Keratinocyte (primary cell): ENCODE results near the gene EDNRA. TPM values are rescaled to one million over a fixed set of nuclear protein-coding genes. Genes with fewer than 3 reads are reported as not detected.

Experiments used
- DNase-seq: peaks from one replicate; pipeline ENCODE4 v3.0.0-alpha.2; 2011; ENCODE audit warnings: low read depth, missing footprints, low spot score
- FAIRE-seq: peaks from 2 replicates; lab custom pipeline; 2011; peaks lifted over from hg19 to GRCh38; lab: Jason Lieb, UNC
- H2AFZ ChIP-seq: 2 replicates; pipeline ENCODE4 v1.6.0; 2012; ENCODE audit warnings: low read length, control low read depth, inconsistent platforms; ENCODE audit not compliant: control insufficient read depth
- H3K27ac ChIP-seq: 2 replicates; pipeline ENCODE4 v1.5.1; 2011; ENCODE audit warnings: low read length; ENCODE audit not compliant: control insufficient read depth, insufficient read depth
- H3K27me3 ChIP-seq: 3 replicates; pipeline ENCODE4 v1.6.0; 2011; ENCODE audit warnings: low read length; ENCODE audit not compliant: control insufficient read depth, insufficient read depth; ENCODE audit errors: extremely low read depth
- H3K36me3 ChIP-seq, 2 experiments: 2 replicates in 1 of 2; 3 replicates in 1 of 2; pipeline ENCODE4 v1.5.1; 2011; ENCODE audit warnings: low read length in 2 of 2, mild to moderate bottlenecking in 1 of 2; ENCODE audit not compliant: control insufficient read depth in 2 of 2, insufficient read depth in 2 of 2; ENCODE audit errors: extremely low read depth in 1 of 2
- H3K4me1 ChIP-seq: 3 replicates; pipeline ENCODE4 v1.5.1; 2011; ENCODE audit warnings: low read length; ENCODE audit not compliant: control insufficient read depth, insufficient read depth; ENCODE audit errors: extremely low read depth
- H3K4me2 ChIP-seq: 3 replicates; pipeline ENCODE4 v1.6.0; 2011; ENCODE audit warnings: low read depth, low read length; ENCODE audit not compliant: control insufficient read depth, insufficient read depth; ENCODE audit errors: extremely low read depth
- H3K4me3 ChIP-seq, 3 experiments: fragments of 200-600 bp in 1 of 3; sonication (generic) in 1 of 3; 2 replicates in 2 of 3; 3 replicates in 1 of 3; pipeline ENCODE4 v1.5.1; 2011 to 2016; ENCODE audit warnings: low read length in 3 of 3, mild to moderate bottlenecking in 3 of 3, control low read depth in 2 of 3, inconsistent platforms in 1 of 3, low read depth in 1 of 3, mixed read lengths in 1 of 3, mixed run types in 1 of 3, moderate library complexity in 1 of 3; ENCODE audit not compliant: control insufficient read depth in 2 of 3, insufficient read depth in 2 of 3; ENCODE audit errors: extremely low read depth in 1 of 3
- H3K79me2 ChIP-seq: 2 replicates; pipeline ENCODE4 v1.6.0; 2012; ENCODE audit warnings: low read length; ENCODE audit not compliant: control insufficient read depth, insufficient read depth
- H3K9ac ChIP-seq: 3 replicates; pipeline ENCODE4 v1.6.0; 2011; ENCODE audit warnings: low read length; ENCODE audit not compliant: control insufficient read depth, insufficient read depth; ENCODE audit errors: extremely low read depth
- H3K9me1 ChIP-seq: 3 replicates; pipeline ENCODE4 v1.6.0; 2011; ENCODE audit warnings: low read length; ENCODE audit not compliant: control insufficient read depth, insufficient read depth; ENCODE audit errors: extremely low read depth
- H3K9me3 ChIP-seq: 2 replicates; pipeline ENCODE4 v1.5.1; 2012; ENCODE audit warnings: low read depth, low read length; ENCODE audit not compliant: control insufficient read depth
- H4K20me1 ChIP-seq: 3 replicates; pipeline ENCODE4 v1.6.0; 2011; ENCODE audit warnings: low read length; ENCODE audit not compliant: control insufficient read depth, insufficient read depth; ENCODE audit errors: extremely low read depth
- EZH2 ChIP-seq: IDR thresholded peaks from one replicate; pipeline ENCODE4 v1.6.1; 2012; ENCODE audit warnings: inconsistent platforms, mild to moderate bottlenecking, low read length, moderate library complexity
- dilution Hi-C: fragments of 300-500 bp; cut with MboI; formaldehyde crosslinking; loops from one replicate; pipeline ENCODE4 v1.7.0; 2020; ENCODE audit warnings: low sequenced_read_pairs; ENCODE audit not compliant: extremely low pct_ligation_motif_present
- polyA plus RNA-seq, 5 experiments: library from polyadenylated mRNA; depleted of rRNA in 3 of 5; stranded (reverse) in 3 of 5; stranded (forward) in 1 of 5; unstranded in 1 of 5; fragments of >200 nt; gene quantifications; 1 replicate in 1 of 5; 2 replicates in 3 of 5; 3 replicates in 1 of 5; pipeline versions ENCODE4 v1.2.1 to v1.2.3, GENCODE V29; 2011 to 2012; ENCODE audit warnings: missing spikeins in 2 of 5, low read depth in 1 of 5, low replicate concordance in 1 of 5
- TF ChIP-seq, protein P1 (sequence below), 3 experiments: IDR thresholded peaks in 1 of 3; conservative IDR thresholded peaks in 1 of 3; optimal IDR thresholded peaks in 1 of 3; 2 replicates in 2 of 3; 3 replicates in 1 of 3; pipeline versions ENCODE3 to v1.5.1; 2011; ENCODE audit warnings: low read length in 3 of 3, mild to moderate bottlenecking in 3 of 3, moderate library complexity in 2 of 3, control low read depth in 1 of 3, inconsistent platforms in 1 of 3; ENCODE audit not compliant: insufficient read depth in 2 of 3; ENCODE audit errors: extremely low read depth in 1 of 3

EDNRA gene
- polyA plus RNA-seq, 1 donor (not counting 4 experiments of a cell fraction or from before 2014, with no cell fraction given), result 7.8 TPM

DNA sequence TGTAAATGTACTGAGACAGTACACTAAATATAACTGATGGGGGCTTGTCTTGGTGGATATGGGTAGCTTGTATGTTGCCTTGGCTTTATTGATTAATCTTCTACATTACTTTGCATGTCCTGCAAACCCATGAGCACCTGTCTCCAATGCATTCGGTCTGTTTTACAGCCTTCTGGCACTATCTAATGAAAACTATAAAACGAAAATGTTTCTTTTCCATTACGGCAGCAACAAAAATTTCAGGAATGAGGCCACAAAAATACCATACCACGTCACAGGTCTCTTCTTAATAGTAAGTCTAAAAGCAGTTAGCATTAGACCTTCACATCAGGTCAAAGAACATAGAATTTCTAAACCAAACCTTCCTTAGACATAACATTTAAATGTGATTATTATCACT is 49.8 kb downstream of the EDNRA start:
- Histone ChIP-seq H3K27me3 (no peaks in the 10 kb centered on the region), H2AFZ (no peak overlapping the region), H3K9me1 (no peaks in the 10 kb centered on the region), H3K4me1 (no peaks in the 10 kb centered on the region), H4K20me1 (no peaks in the 10 kb centered on the region), H3K4me3 (no peak overlapping the region), H3K9me3 (no peaks in the 10 kb centered on the region), H3K4me2 (no peak overlapping the region), H3K79me2 (no peaks in the 10 kb centered on the region), H3K36me3 (no peaks in the 10 kb centered on the region), H3K9ac (no peak overlapping the region), H3K27ac (no peak overlapping the region)
- dilution Hi-C loops, result no loop called here
- TF ChIP-seq, protein P1, sequence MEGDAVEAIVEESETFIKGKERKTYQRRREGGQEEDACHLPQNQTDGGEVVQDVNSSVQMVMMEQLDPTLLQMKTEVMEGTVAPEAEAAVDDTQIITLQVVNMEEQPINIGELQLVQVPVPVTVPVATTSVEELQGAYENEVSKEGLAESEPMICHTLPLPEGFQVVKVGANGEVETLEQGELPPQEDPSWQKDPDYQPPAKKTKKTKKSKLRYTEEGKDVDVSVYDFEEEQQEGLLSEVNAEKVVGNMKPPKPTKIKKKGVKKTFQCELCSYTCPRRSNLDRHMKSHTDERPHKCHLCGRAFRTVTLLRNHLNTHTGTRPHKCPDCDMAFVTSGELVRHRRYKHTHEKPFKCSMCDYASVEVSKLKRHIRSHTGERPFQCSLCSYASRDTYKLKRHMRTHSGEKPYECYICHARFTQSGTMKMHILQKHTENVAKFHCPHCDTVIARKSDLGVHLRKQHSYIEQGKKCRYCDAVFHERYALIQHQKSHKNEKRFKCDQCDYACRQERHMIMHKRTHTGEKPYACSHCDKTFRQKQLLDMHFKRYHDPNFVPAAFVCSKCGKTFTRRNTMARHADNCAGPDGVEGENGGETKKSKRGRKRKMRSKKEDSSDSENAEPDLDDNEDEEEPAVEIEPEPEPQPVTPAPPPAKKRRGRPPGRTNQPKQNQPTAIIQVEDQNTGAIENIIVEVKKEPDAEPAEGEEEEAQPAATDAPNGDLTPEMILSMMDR (optimal IDR thresholded peaks at IDR 0.05 in 1 of 3, IDR thresholded peaks at IDR 0.05 in 1 of 3, conservative IDR thresholded peaks at IDR 0.05 in 1 of 3; ENCODE audit: extremely low read depth in 1 of 3, insufficient read depth in 2 of 3, low read length in 3 of 3), result no peak
- no peak for TF ChIP-seq EZH2
- DNase-seq (no peak), FAIRE-seq (no peak)

DNA sequence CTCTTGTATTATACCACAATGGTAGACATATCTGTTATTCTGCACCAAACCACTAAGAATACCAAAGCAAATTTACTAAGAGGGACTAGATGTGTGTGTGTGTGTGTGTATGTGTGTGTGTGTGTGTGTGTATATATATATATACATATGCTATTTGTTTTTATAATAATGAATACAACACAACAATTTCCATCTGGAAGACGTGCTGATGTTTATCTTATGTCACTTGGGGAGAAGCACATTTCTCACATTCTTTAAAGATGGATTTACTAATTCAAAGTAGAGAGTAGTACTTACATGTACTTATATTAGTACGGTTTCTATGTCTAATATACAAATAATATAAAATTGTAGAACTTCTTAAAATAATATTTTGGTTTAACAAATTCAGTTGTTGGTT is 52.0 kb downstream of the EDNRA start:
- DNase-seq (no peak), FAIRE-seq (no peak)
- dilution Hi-C loops, result no loop called here
- Histone ChIP-seq H3K79me2 (no peaks in the 10 kb centered on the region), H2AFZ (no peak overlapping the region), H3K27me3 (no peaks in the 10 kb centered on the region), H3K9me3 (no peaks in the 10 kb centered on the region), H3K36me3 (no peaks in the 10 kb centered on the region), H3K4me1 (no peaks in the 10 kb centered on the region), H3K4me3 (no peak overlapping the region), H3K9ac (no peak overlapping the region), H3K9me1 (no peaks in the 10 kb centered on the region), H3K27ac (no peak overlapping the region), H4K20me1 (no peaks in the 10 kb centered on the region), H3K4me2 (no peak overlapping the region)
- no peak for TF ChIP-seq EZH2
- TF ChIP-seq, protein P1 (optimal IDR thresholded peaks at IDR 0.05 in 1 of 3, IDR thresholded peaks at IDR 0.05 in 1 of 3, conservative IDR thresholded peaks at IDR 0.05 in 1 of 3; ENCODE audit: extremely low read depth in 1 of 3, insufficient read depth in 2 of 3, low read length in 3 of 3), result no peak
